Endodermal cell (in vitro differentiated cells): ENCODE measurements around the gene ALOXE3. TPM values are rescaled to one million over a fixed set of nuclear protein-coding genes. Genes with fewer than 3 reads are reported as not detected.

Source experiments
- DNase-seq: peaks from one replicate; pipeline ENCODE4 v3.0.0-alpha.2; 2017
- H3K27ac ChIP-seq: 2 replicates; pipeline ENCODE4 v1.5.1; 2013; ENCODE audit warnings: mild to moderate bottlenecking, low read depth, low read length, moderate library complexity
- H3K27me3 ChIP-seq: 2 replicates; pipeline ENCODE4 v1.6.1; 2013; ENCODE audit warnings: mild to moderate bottlenecking, low read length, moderate library complexity; ENCODE audit not compliant: insufficient read depth, control insufficient read depth, poor library complexity, severe bottlenecking
- H3K36me3 ChIP-seq: 2 replicates; pipeline ENCODE4 v1.7.0; 2013; ENCODE audit warnings: mild to moderate bottlenecking, low read length, moderate library complexity; ENCODE audit not compliant: control insufficient read depth, insufficient read depth
- H3K4me1 ChIP-seq: one replicate; pipeline ENCODE4 v1.7.0; 2013; ENCODE audit warnings: low read length; ENCODE audit not compliant: control insufficient read depth, insufficient read depth
- H3K4me3 ChIP-seq: 2 replicates; pipeline ENCODE4 v1.5.1; 2013; ENCODE audit warnings: mild to moderate bottlenecking, low read length, moderate library complexity
- H3K9ac ChIP-seq: 2 replicates; pipeline ENCODE4 v1.6.1; 2013; ENCODE audit warnings: mild to moderate bottlenecking, low read length, moderate library complexity; ENCODE audit not compliant: poor library complexity, severe bottlenecking; ENCODE audit errors: extremely low read depth
- H3K9me3 ChIP-seq: 2 replicates; pipeline ENCODE4 v1.6.1; 2013; ENCODE audit warnings: mild to moderate bottlenecking, low read length, moderate library complexity; ENCODE audit not compliant: control insufficient read depth
- H3K27ac Mint-ChIP-seq: 2 replicates; pipeline ENCODE4 v1.8.0; 2020; ENCODE audit warnings: mixed read lengths
- H3K27me3 Mint-ChIP-seq: 2 replicates; pipeline ENCODE4 v1.8.0; 2021; ENCODE audit warnings: mild to moderate bottlenecking, mixed read lengths; ENCODE audit not compliant: insufficient read depth
- H3K36me3 Mint-ChIP-seq: 2 replicates; pipeline ENCODE4 v1.8.0; 2020; ENCODE audit warnings: low read depth, mixed read lengths
- H3K4me1 Mint-ChIP-seq: 2 replicates; pipeline ENCODE4 v1.8.0; 2020; ENCODE audit warnings: mixed read lengths
- H3K4me3 Mint-ChIP-seq: 2 replicates; pipeline ENCODE4 v1.8.0; 2020; ENCODE audit warnings: mild to moderate bottlenecking, moderate library complexity, mixed read lengths
- H3K9me3 Mint-ChIP-seq: 2 replicates; pipeline ENCODE4 v1.8.0; 2020; ENCODE audit warnings: mild to moderate bottlenecking, mixed read lengths
- WGBS, 2 experiments: methylation state at CpG; one replicate each; pipeline versions ENCODE4 v1.1.5 to v1.1.7; 2013; ENCODE audit warnings: missing lambda C conversion rate in 2 of 2, mixed read lengths in 1 of 2; ENCODE audit not compliant: insufficient coverage in 1 of 2, insufficient read length in 1 of 2; 5-methylcytosine and 5-hydroxymethylcytosine counted together
- long read RNA-seq, 4 experiments: library from polyadenylated mRNA in 2 of 4; library from RNA in 1 of 4; library from capped mRNA in 1 of 4; stranded (forward) in 3 of 4; unstranded in 1 of 4; transcript quantifications; one replicate each; pipeline ENCODE4 v2.0.0, GENCODE V29; 2020 to 2021; ENCODE audit warnings: inconsistent platforms in 1 of 4
- polyA plus RNA-seq, 2 experiments: library from polyadenylated mRNA; stranded (reverse); fragments of 50-300 nt; gene quantifications; one replicate each; pipeline ENCODE4 v1.2.3, GENCODE V29; 2013
- total RNA-seq, 2 donors: library from RNA; stranded (reverse); fragmentation: NEBNext Ultra II Directional in 1 of 2; extraction: Animal tissue kit (Norgen Biotek cat#: 25700) in 1 of 2; gene quantifications; 2 replicates in 1 of 2; 3 replicates in 1 of 2; pipeline ENCODE4 v1.2.1, GENCODE V29; 2021
- TF ChIP-seq, protein P1 (sequence below): fragments of 200-600 bp; sonication (generic); conservative IDR thresholded peaks from 2 replicates; pipeline ENCODE4 v1.5.0; 2021; ENCODE audit warnings: antibody characterized with exemption, mild to moderate bottlenecking

ALOXE3 gene
- under 1 TPM; 0.13 to 0.49 TPM for total RNA-seq
- not detected for polyA plus RNA-seq (2013, experiment 1 of 2)
- polyA plus RNA-seq (2013, experiment 2 of 2) = not detected
- long read RNA-seq, experiment 1 = 0 reads
- long read RNA-seq, experiment 2, partial matches to known transcripts = 0 of 1 reads
- long read RNA-seq, experiment 2, other reads (novel, unspliced or antisense) = 0 of 1 reads
- long read RNA-seq, experiment 3 = 0 reads
- long read RNA-seq, experiment 4 = 0 reads

DNA sequence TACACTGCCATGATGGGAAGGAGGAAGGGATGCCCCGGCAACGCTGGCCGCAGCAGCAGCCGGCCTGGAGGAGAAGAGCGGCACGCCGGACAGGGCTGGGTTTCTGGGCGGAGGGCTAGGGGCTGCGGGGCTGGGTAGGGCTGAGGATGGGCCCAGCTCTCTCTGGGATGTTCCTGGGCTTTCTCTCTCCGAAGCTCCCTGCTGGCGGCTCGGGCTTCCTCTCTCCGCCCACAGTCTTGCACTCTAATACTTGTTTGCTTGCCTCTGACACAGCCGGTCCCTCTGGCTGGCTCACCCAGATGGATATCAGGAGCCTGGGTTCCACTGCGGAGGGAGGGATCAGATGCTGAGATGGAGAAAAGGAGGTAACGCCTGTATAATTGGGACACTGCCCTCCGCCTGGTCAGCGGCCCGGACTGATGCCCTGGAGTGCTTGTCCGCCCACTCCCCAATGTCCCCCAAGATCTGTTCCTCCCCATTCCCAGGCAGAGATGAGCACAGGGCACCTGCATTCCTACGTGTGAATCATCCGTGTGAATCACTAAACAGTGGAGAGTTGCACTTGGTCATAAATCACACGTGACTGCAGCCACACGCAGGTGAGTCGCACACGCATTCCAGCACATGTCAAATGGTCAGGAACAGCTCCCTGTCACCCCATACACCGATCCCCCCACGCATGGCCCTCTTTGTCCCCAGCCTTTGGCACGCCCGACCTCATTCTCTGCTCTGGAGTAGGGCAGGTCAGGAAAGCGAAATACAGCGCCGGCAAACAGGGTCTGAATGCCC lies at the start of gene ALOXE3:
Gene ALOXE3 (minus strand): TSS at position 535 of the 789 bp plus-strand sequence. CDS start 524 bp downstream, at position 11.
- Mint-ChIP-seq H3K4me1 (peaks cover 11% of the 10 kb centered on the region), H3K36me3 (no peaks in the 10 kb centered on the region), H3K27me3 (peaks cover 72% of the 10 kb centered on the region), H3K4me3 (peak within 1 kb of the TSS; percentile 83), H3K9me3 (no peaks in the 10 kb centered on the region), H3K27ac (peak within 1 kb of the TSS; percentile 91)
- Histone ChIP-seq H3K27ac (no peak within 1 kb of the TSS), H3K9ac (no peak within 1 kb of the TSS), H3K9me3 (no peaks in the 10 kb centered on the region), H3K4me1 (no peaks in the 10 kb centered on the region), H3K36me3 (no peaks in the 10 kb centered on the region), H3K27me3 (peaks cover 64% of the 10 kb centered on the region), H3K4me3 (peak within 1 kb of the TSS; percentile 91)
- peak; percentile 88 for DNase-seq
- 0 to 1% methylated on average over 16 to 33 of the region's 33 CpGs for WGBS, 2 experiments
- TF ChIP-seq, protein P1, sequence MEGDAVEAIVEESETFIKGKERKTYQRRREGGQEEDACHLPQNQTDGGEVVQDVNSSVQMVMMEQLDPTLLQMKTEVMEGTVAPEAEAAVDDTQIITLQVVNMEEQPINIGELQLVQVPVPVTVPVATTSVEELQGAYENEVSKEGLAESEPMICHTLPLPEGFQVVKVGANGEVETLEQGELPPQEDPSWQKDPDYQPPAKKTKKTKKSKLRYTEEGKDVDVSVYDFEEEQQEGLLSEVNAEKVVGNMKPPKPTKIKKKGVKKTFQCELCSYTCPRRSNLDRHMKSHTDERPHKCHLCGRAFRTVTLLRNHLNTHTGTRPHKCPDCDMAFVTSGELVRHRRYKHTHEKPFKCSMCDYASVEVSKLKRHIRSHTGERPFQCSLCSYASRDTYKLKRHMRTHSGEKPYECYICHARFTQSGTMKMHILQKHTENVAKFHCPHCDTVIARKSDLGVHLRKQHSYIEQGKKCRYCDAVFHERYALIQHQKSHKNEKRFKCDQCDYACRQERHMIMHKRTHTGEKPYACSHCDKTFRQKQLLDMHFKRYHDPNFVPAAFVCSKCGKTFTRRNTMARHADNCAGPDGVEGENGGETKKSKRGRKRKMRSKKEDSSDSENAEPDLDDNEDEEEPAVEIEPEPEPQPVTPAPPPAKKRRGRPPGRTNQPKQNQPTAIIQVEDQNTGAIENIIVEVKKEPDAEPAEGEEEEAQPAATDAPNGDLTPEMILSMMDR = no peak

DNA sequence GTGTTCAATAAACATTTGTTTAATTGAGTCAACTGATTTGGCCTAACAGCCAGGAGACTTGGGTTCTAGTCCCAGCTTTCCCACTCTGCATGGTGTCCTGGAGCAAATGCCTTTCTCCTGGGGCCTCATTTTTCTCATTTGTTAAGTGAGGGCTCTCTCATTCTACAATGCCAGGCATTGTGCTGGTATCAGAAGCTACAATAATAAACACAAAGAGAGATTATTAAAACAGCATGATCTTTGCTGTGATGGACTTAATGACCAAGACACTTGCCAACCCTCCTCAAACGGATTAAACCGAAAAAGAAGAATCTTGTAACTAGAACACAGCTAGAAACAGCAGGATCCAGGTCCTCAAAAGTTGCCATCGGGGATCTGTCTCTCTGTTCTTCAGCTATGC lies 49.2 kb upstream of the ALOXE3 start:
- WGBS, 2 experiments = 90 to 92% methylated on average over 2 to 3 of the region's 3 CpGs
- Histone ChIP-seq H3K27ac (no peak overlapping the region), H3K27me3 (no peaks in the 10 kb centered on the region), H3K4me1 (peaks cover 9% of the 10 kb centered on the region), H3K4me3 (no peak overlapping the region), H3K36me3 (no peaks in the 10 kb centered on the region), H3K9ac (no peak overlapping the region), H3K9me3 (no peaks in the 10 kb centered on the region)
- H3K36me3 Mint-ChIP-seq = no peaks in the 10 kb centered on the region
- TF ChIP-seq, protein P1 = no peak
- H3K4me1 Mint-ChIP-seq = peaks cover 27% of the 10 kb centered on the region
- H3K27me3 Mint-ChIP-seq = no peaks in the 10 kb centered on the region
- no peak overlapping the region for H3K4me3 Mint-ChIP-seq
- H3K9me3 Mint-ChIP-seq = no peaks in the 10 kb centered on the region
- DNase-seq = no peak
- H3K27ac Mint-ChIP-seq = no peak overlapping the region

- Histone ChIP-seq H3K9ac (no peak overlapping the region), H3K27ac (no peak overlapping the region), H3K27me3 (no peaks in the 10 kb centered on the region), H3K9me3 (no peaks in the 10 kb centered on the region), H3K4me3 (no peak overlapping the region), H3K4me1 (peaks cover 11% of the 10 kb centered on the region), H3K36me3 (peaks cover 1% of the 10 kb centered on the region)
- Mint-ChIP-seq H3K36me3 (peaks cover 4% of the 10 kb centered on the region), H3K9me3 (no peaks in the 10 kb centered on the region), H3K27ac (peak overlapping the region; percentile 58), H3K27me3 (no peaks in the 10 kb centered on the region), H3K4me1 (peaks cover 28% of the 10 kb centered on the region), H3K4me3 (no peak overlapping the region)
- DNase-seq = no peak
- TF ChIP-seq, protein P1 = no peak
- WGBS, 2 experiments = 95 to 97% methylated on average over 2 to 6 of the region's 6 CpGs
Observed at GRCh38 chr17:8166731-8167130, 48.4 kb upstream of the ALOXE3 start.
